Neural cell (in vitro differentiated cells): ENCODE results near the gene FAM200A.

Source experiments
- SMC3 ChIP-seq: fragments of 450-650 bp; conservative IDR thresholded peaks from 2 replicates; pipeline ENCODE4 v1.6.1; 2014; ENCODE audit warnings: antibody characterized with exemption, mild to moderate bottlenecking, moderate library complexity; ENCODE audit not compliant: poor library complexity
- TF ChIP-seq, protein P1 (sequence below): fragments of 450-650 bp; IDR thresholded peaks from 2 replicates; pipeline ENCODE4 v1.5.1; 2014; ENCODE audit warnings: antibody characterized with exemption, mild to moderate bottlenecking, moderate library complexity; ENCODE audit not compliant: poor library complexity, severe bottlenecking
- TF ChIP-seq, protein P2 (sequence below): IDR thresholded peaks from 2 replicates; pipeline ENCODE4 v1.6.1; 2012; ENCODE audit warnings: borderline replicate concordance

DNA sequence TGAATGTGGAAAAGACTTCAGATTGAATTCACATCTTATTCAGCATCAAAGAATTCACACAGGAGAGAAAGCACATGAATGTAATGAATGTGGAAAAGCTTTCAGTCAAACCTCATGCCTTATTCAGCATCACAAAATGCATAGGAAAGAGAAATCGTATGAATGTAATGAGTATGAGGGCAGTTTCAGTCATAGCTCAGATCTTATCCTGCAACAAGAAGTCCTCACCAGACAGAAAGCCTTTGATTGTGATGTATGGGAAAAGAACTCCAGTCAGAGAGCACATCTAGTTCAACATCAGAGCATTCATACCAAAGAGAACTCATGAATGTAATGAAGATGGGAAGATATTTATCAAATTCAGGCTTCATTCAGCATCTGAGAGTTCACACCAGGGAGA is 21.3 kb upstream of the FAM200A start:
- TF ChIP-seq, protein P1, sequence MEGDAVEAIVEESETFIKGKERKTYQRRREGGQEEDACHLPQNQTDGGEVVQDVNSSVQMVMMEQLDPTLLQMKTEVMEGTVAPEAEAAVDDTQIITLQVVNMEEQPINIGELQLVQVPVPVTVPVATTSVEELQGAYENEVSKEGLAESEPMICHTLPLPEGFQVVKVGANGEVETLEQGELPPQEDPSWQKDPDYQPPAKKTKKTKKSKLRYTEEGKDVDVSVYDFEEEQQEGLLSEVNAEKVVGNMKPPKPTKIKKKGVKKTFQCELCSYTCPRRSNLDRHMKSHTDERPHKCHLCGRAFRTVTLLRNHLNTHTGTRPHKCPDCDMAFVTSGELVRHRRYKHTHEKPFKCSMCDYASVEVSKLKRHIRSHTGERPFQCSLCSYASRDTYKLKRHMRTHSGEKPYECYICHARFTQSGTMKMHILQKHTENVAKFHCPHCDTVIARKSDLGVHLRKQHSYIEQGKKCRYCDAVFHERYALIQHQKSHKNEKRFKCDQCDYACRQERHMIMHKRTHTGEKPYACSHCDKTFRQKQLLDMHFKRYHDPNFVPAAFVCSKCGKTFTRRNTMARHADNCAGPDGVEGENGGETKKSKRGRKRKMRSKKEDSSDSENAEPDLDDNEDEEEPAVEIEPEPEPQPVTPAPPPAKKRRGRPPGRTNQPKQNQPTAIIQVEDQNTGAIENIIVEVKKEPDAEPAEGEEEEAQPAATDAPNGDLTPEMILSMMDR: no peak
- no peak for TF ChIP-seq SMC3
- TF ChIP-seq, protein P2, sequence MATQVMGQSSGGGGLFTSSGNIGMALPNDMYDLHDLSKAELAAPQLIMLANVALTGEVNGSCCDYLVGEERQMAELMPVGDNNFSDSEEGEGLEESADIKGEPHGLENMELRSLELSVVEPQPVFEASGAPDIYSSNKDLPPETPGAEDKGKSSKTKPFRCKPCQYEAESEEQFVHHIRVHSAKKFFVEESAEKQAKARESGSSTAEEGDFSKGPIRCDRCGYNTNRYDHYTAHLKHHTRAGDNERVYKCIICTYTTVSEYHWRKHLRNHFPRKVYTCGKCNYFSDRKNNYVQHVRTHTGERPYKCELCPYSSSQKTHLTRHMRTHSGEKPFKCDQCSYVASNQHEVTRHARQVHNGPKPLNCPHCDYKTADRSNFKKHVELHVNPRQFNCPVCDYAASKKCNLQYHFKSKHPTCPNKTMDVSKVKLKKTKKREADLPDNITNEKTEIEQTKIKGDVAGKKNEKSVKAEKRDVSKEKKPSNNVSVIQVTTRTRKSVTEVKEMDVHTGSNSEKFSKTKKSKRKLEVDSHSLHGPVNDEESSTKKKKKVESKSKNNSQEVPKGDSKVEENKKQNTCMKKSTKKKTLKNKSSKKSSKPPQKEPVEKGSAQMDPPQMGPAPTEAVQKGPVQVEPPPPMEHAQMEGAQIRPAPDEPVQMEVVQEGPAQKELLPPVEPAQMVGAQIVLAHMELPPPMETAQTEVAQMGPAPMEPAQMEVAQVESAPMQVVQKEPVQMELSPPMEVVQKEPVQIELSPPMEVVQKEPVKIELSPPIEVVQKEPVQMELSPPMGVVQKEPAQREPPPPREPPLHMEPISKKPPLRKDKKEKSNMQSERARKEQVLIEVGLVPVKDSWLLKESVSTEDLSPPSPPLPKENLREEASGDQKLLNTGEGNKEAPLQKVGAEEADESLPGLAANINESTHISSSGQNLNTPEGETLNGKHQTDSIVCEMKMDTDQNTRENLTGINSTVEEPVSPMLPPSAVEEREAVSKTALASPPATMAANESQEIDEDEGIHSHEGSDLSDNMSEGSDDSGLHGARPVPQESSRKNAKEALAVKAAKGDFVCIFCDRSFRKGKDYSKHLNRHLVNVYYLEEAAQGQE: no peak
